NCI-H187 treated with DMSO at 0.1 percent for 48 hours (cell line): ENCODE data around the gene SPRY1.

Experiments
- DNase-seq: peaks from one replicate; lab custom pipeline; 2025; lab: John Stamatoyannopoulos, UW

The SPRY1 gene

GRCh38 chr4:123396307-123397143 is at the start of gene SPRY1:
Gene SPRY1, plus strand, starts transcription at chr4:123396795. Its CDS starts 4,797 bp downstream, at chr4:123401592.
- DNase-seq: peak; percentile 63

GRCh38 chr4:123346951-123347350 is 49.6 kb upstream of the SPRY1 start:
- DNase-seq: no peak

GRCh38 chr4:123348946-123349345 is 47.6 kb upstream of the SPRY1 start:
- no peak for DNase-seq

- DNase-seq: no peak
Observed at GRCh38 chr4:123349421-123350190, 47.0 kb upstream of the SPRY1 start.

- peak; percentile 26 for DNase-seq
Observed at GRCh38 chr4:123350191-123350544, 46.4 kb upstream of the SPRY1 start.

- DNase-seq: no peak
Observed at GRCh38 chr4:123350726-123351125, 45.9 kb upstream of the SPRY1 start.

GRCh38 chr4:123351713-123352112 is 44.9 kb upstream of the SPRY1 start:
- DNase-seq: no peak

- no peak for DNase-seq
Observed at GRCh38 chr4:123352240-123352945, 44.2 kb upstream of the SPRY1 start.

GRCh38 chr4:123352966-123353365 is 43.6 kb upstream of the SPRY1 start:
- DNase-seq: no peak

GRCh38 chr4:123353656-123354055 is 42.9 kb upstream of the SPRY1 start:
- no peak for DNase-seq

GRCh38 chr4:123354701-123355100 is 41.9 kb upstream of the SPRY1 start:
- DNase-seq: no peak

GRCh38 chr4:123356921-123357320 is 39.7 kb upstream of the SPRY1 start:
- DNase-seq: no peak

- DNase-seq: no peak
Observed at GRCh38 chr4:123359449-123360315, 36.9 kb upstream of the SPRY1 start.

GRCh38 chr4:123361195-123361861 is 35.3 kb upstream of the SPRY1 start:
- no peak for DNase-seq

GRCh38 chr4:123362103-123362502 is 34.5 kb upstream of the SPRY1 start:
- no peak for DNase-seq

- DNase-seq: no peak
Observed at GRCh38 chr4:123363729-123364128, 32.9 kb upstream of the SPRY1 start.

GRCh38 chr4:123364906-123365305 is 31.7 kb upstream of the SPRY1 start:
- no peak for DNase-seq

GRCh38 chr4:123365412-123365811 is 31.2 kb upstream of the SPRY1 start:
- DNase-seq: no peak

GRCh38 chr4:123366144-123366748 is 30.3 kb upstream of the SPRY1 start:
- no peak for DNase-seq

- DNase-seq: no peak
Observed at GRCh38 chr4:123378794-123379193, 17.8 kb upstream of the SPRY1 start.

- no peak for DNase-seq
Observed at GRCh38 chr4:123379392-123379791, 17.2 kb upstream of the SPRY1 start.
